Midbrain (tissue), 1 donor: ENCODE results near the gene DIPK1B.

Experiments used
- DNase-seq: peaks from one replicate; lab custom pipeline; 2025; lab: John Stamatoyannopoulos, UW

The DIPK1B gene

DNA sequence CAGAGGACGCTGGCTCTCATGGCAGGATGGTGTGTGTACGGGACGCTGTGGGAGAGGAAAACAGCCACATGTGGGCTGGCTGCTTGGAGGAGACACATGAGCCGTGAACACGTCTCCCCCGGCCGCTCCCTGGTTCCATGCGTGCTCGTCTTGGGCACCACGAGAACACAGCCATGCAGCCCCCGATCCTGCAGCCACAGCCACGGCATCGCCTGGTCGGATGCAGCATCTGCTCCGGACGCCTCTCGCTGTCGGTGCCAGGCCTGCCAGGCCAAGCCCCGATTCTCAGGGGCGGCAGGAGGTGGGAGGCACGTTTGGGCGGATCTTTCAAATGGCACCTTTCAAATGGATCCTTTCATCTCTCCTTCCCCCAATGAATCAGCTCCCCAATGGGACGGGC is 27.1 kb downstream of the DIPK1B start:
- no peak for DNase-seq

GRCh38 chr9:136740069-136740468 is 27.7 kb downstream of the DIPK1B start:
- DNase-seq, result no peak

DNA sequence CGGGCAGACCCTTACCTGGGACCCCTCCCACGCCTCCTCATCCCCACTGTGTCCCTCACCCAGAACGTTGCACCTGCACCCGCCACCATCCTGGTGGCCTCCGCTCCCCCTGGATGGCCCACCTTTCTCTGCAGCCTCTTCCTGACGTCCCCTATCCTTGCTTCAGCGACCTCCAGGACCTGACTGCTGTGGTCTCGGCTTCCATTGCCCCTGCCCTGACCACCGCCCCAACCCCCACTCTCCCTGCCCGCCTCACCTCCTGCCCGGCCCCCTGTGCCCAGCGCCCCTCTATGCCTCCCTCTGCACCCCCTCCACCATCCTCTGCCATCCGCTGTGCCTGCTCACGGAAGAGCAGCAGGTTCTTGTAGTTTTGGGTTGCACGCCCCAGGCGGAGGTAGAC is 28.1 kb downstream of the DIPK1B start:
- no peak for DNase-seq

GRCh38 chr9:136740971-136741882 is 28.9 kb downstream of the DIPK1B start:
- DNase-seq, result no peak

DNA sequence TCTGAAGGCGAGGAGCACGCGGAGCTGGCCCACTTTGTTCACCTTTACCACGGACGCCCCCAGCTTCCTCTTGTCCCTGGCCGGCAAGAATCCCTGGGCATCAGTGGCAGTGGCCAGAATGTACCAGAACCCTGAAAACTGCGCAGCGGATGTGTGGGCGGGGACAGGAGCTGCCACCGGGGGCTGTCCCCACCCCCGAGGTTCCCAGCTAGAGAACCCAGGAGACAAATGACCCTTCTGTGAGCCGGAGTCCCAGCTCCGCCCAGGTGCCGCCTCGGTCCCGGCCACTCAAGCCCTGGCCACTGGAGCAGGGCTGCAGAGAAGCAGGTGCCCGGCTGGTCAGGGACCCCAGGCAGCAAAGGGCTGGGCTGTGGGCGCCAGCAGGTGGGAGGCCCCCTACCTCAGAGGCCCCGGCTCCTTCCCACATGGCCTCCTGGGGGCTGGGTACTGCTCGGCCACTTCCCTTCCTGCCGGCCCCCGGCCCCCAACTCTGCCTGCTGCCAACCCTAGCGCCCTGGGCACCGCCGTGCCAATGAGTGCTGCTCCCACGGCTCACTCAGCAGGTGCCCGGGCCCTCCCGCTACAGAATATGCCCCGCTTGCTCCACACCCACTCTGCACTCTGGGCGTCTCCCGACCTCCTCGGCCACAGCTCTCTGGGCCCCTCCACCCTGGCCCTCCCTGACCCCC is 29.7 kb downstream of the DIPK1B start:
- DNase-seq, result no peak

DNA sequence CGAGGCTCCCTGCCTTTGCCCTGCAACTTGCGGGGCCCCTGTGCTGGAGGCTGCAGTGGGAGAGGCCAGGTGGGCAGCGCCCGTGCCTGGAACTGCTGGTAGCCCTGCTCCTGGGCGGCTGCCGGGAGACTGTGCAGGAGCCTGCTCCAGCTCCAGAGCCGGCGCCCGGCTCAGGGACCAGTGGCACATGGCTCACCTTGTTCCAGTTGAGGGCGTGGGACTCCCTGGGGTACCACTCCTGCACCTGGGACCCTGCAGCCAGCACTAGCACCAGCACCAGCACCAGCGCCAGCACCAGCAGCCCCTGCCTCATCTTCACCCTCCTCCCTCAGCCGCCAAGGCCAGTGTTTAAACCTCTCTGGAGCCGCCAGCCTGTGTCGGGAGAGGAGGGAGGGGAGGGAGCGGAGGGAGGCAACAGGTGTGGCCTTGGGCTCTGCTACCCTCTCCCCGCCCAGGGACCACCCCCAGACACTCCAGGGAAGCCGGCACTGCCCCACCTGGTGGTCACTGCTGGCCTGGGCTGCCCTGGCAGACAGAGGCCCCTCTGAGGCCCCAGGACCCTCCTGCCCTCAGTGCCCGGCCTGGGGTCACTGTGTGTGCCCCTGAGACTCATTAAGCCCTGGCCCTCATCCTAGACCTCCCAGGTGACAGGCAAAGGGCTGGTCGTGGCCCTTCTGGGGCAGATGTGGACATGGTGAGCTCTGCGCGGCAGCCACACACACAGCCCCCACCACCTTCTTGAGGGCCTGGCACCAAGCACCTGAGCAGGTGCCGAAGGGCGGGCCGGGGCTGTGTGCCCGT is 30.4 kb downstream of the DIPK1B start, which contains the start of gene LCN10:
TSS of gene LCN10 (minus strand) at position 350 of the 801 bp plus-strand sequence. CDS start at position 313, 37 bp downstream.
- no peak for DNase-seq

DNA sequence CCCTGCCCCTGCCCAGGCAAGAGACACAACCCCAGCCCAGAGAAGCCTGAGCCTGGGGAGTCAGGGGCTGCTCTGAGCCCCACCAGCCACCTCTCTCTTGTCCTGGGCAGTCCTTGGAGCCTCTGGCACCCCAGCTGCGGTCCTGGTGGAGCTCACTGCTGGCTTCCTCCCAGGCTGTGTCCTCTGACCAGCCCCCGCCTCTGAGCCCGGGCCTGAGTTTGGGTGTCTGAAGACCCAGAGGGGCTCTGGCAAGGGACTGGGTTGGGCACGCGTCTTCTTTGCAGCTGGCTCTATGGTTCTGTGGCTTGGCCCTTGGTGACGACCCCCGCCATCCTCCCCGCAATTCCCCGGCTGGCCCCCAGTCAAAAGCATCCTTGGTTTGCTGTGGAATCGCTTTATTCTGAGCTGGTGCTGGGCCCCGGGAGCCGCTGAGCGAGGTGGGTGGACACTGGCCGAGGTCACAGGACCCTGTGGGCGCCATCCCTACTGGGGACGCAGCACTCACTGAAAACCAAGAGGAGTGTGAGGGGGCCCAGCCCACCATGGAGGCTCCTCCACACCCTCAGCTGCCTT is 31.4 kb downstream of the DIPK1B start:
- no peak for DNase-seq

DNA sequence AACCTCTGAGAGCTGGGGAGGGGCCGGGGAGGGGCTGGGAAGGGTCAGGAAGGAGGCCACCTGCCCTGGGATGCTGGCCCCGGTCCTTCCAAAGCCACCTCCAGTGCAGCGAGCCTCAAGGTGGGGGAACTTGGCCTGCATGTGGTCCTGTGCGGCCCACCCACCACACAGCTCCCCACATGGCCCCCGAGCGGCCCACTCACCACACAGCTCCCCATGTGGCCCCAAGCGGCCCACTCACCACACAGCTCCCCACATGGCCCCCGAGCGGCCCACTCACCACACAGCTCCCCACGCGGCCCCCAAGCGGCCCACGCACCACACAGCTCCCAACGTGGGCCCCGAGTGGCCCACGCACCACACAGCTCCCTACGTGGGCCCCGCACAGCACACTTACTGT is 32.4 kb downstream of the DIPK1B start:
- no peak for DNase-seq

GRCh38 chr9:136745389-136746154 is 33.2 kb downstream of the DIPK1B start:
- no peak for DNase-seq

DNA sequence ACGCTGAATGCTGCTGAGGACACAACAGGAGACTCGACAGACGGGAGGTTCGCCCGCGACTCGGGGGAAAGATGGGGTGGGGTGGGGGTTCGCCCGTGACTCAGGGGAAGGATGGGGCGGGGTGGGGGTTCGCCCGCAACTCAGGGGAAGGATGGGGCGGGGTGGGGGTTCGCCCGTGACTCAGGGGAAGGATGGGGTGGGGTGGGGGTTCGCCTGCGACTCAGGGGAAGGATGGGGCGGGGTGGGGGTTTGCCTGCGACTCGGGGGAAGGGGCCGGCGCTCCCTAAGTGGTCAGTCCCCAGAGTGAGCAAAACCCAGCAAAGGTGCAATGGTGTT is 33.8 kb downstream of the DIPK1B start:
- no peak for DNase-seq

DNA sequence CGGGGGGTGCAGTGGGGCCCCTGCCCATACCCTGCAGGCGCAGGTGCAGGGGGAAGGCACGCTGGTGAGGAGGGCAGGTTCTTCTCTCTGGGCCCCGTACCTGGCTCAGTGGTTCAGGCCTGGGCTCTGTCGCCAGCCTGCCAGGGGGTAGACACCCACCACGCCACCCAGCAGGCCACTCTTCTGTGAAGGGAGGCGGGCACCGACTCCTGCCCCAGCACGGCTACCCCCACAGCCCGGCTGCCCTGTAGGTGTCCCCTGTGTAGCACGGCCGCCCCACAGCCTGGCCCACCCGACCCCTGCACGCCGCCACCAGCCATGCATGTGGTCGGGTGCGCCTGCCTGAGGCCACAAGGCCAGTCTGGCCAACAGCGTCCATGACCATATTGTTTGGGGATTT is 34.2 kb downstream of the DIPK1B start:
- DNase-seq, result no peak

- DNase-seq, result no peak
These were observed 35.0 kb downstream of the DIPK1B start for GRCh38 chr9:136747161-136748060.

- no peak for DNase-seq
These were observed 35.8 kb downstream of the DIPK1B start, which contains the start of gene LCN6 for GRCh38 chr9:136748201-136748600. TSS of gene LCN6 (minus strand) at chr9:136748525. CDS start at chr9:136748483, 42 bp downstream.

GRCh38 chr9:136748666-136749611 is 36.6 kb downstream of the DIPK1B start:
- DNase-seq, result no peak

DNA sequence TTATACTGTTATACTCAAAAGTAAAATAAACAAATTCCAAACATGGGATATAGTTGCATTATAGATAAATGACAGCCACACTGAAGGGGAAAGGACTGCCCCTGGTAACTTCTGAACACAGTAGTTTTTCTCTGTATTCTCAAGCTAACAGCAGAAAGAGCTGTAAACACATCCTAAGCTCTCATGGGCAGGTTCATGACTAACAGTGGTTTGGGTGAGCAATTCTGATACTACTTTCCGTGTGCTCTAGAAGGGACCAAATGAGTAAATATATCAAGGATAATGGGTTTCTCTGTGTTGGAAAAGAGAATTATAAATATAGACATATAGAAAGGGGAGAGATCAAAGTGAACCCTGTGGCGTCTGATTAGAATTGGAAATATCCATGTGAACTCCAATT is 38.2 kb downstream of the DIPK1B start:
- DNase-seq, result no peak

DNA sequence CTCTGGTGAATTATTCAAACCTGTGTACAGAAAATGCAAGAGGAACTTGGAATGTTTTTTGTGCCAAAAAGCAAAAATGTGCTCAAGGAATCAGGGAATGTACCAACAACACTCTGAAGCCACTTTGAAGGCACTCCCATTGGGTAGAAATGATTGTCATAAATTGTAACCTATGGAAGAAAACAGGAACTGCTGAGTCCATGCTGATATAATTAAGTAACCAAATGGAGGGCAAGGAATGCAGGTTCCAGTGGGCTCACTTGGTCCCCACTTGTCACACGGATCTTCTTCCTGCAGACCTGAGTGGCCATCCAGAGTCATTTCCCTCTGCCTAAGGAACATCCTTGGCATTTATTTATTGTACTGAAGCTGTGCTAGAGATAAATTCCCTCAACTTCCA is 38.9 kb downstream of the DIPK1B start:
- no peak for DNase-seq

- DNase-seq, result no peak
These were observed 39.4 kb downstream of the DIPK1B start for GRCh38 chr9:136751814-136752213.

DNA sequence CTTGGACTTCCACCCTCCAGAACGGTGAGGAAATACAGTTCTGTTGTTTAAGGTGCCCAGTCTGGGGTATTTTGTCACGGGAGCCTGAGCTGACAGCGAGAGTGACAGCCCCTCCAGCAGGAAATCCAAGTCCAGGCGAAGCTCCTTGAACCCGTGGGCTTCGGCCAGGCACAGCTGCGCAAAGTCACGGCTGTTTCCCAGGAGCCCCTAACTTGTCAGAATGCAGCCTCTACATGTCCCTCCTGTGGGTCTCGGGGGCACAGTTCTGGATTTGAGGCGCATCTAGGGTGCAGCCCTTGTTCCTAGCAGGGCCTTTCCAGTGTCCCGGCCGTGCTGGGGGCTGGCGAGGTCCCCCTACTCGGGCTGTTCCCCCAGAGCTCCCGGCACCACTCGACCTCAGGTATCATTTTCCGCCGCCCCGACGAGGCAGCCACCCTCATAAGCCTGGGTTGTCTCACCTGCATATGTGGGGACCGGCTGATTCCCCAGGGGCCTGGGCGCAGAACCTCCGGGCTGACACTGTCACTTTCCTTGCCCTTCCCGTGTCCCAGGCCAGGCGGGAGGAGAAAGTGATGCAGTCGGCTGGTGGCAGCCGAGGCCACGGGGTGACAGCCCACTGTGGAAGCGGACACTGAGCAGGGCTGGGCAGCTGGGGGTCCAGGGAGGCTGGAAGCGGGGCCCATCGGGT is 41.1 kb downstream of the DIPK1B start:
- DNase-seq, result no peak
